K562 (cell line): ENCODE data around the gene NDUFA3. TPM values are rescaled to one million over a fixed set of nuclear protein-coding genes. Genes with fewer than 3 reads are reported as not detected.

Source experiments
- ATAC-seq: fragments of 200-7000 bp; cut with Tn5 transposase; 3 replicates; pipeline ENCODE4 v1.9.1; 2020; ENCODE audit warnings: moderate library complexity
- BruUV-seq: library from RNA; stranded (reverse); fragments of 400-500 nt; replicated peaks from 2 replicates; lab custom pipeline; 2021; lab: Mats Ljungman, UMichigan
- CTCF ChIA-PET: fragments of 300-600 bp; formaldehyde crosslinking; extraction: SDS; loops from one replicate; lab custom pipeline; 2021; ENCODE audit warnings: low intra/inter-chr PET ratio; lab: Yijun Ruan, JAX
- POLR2A ChIA-PET: fragments of 300-600, 350-650 bp; sonication (Branson Sonifier 250); formaldehyde crosslinking; extraction: SDS; loops from one replicate; lab custom pipeline; 2021; ENCODE audit warnings: antibody characterized with exemption, inconsistent platforms; lab: Yijun Ruan, JAX
- DNase-seq, 4 experiments: peaks; one replicate each; pipeline versions ENCODE4 v3.0.0 to v3.0.0-alpha.2; 2011 to 2018; ENCODE audit warnings: low spot score in 3 of 4, mixed read lengths in 3 of 4; ENCODE audit errors: extremely low read depth in 1 of 4
- FAIRE-seq: peaks from 2 replicates; lab custom pipeline; 2011; peaks lifted over from hg19 to GRCh38; lab: Jason Lieb, UNC
- H2AFZ ChIP-seq: 2 replicates; pipeline ENCODE4 v1.6.0; 2011; ENCODE audit warnings: low read depth, low read length, control low read depth, inconsistent platforms
- H3K27ac ChIP-seq: fragments of 200-600 bp; 3 replicates; pipeline ENCODE4 v1.8.0; 2011; ENCODE audit warnings: low read depth, mild to moderate bottlenecking, control low read depth, inconsistent platforms, low read length, moderate library complexity, mixed read lengths; ENCODE audit errors: extremely low read depth
- H3K27me3 ChIP-seq, 2 experiments: fragments of 300-600 bp in 1 of 2; 2 replicates in 1 of 2; 3 replicates in 1 of 2; pipeline versions ENCODE4 v1.6.0 to v1.8.0; 2011; ENCODE audit warnings: inconsistent platforms in 2 of 2, low read length in 2 of 2, mild to moderate bottlenecking in 1 of 2, mixed read lengths in 1 of 2, moderate library complexity in 1 of 2; ENCODE audit not compliant: control insufficient read depth in 2 of 2, insufficient read depth in 2 of 2
- H3K36me3 ChIP-seq: fragments of 300-600 bp; 3 replicates; pipeline ENCODE4 v1.8.0; 2011; ENCODE audit warnings: mild to moderate bottlenecking, low read length, inconsistent platforms; ENCODE audit not compliant: control insufficient read depth, insufficient read depth
- H3K4me1 ChIP-seq, 2 experiments: fragments of 200-600 bp in 1 of 2; replicated peaks in 1 of 2; 2 replicates in 1 of 2; 3 replicates in 1 of 2; pipeline versions ENCODE4 v1.5.1 to v1.8.0; 2011; ENCODE audit warnings: inconsistent platforms in 2 of 2, low read length in 2 of 2, mild to moderate bottlenecking in 1 of 2, mixed read lengths in 1 of 2, moderate library complexity in 1 of 2; ENCODE audit not compliant: control insufficient read depth in 2 of 2, insufficient read depth in 2 of 2
- H3K4me2 ChIP-seq: 2 replicates; pipeline ENCODE4 v1.6.1; 2011; ENCODE audit warnings: low read length, control low read depth, inconsistent platforms, mixed read lengths; ENCODE audit not compliant: insufficient read depth
- H3K4me3 ChIP-seq: fragments of 200-600 bp; sonication (generic), shearing (Covaris generic); 2 replicates; pipeline ENCODE4 v1.5.1; 2016; ENCODE audit warnings: control low read depth, inconsistent platforms
- H3K79me2 ChIP-seq: fragments of 200-600 bp; 3 replicates; pipeline ENCODE4 v1.8.0; 2011; ENCODE audit warnings: low read length, inconsistent platforms; ENCODE audit not compliant: control insufficient read depth, insufficient read depth
- H3K9ac ChIP-seq, 2 experiments: 2 replicates each; pipeline versions ENCODE4 v1.6.0 to v1.6.1; 2011; ENCODE audit warnings: low read depth in 2 of 2, low read length in 2 of 2, control low read depth in 1 of 2, inconsistent platforms in 1 of 2, mild to moderate bottlenecking in 1 of 2, mixed read lengths in 1 of 2; ENCODE audit not compliant: insufficient read depth in 1 of 2
- H3K9me1 ChIP-seq: one replicate; pipeline ENCODE4 v1.6.0; 2011; ENCODE audit warnings: inconsistent platforms, mild to moderate bottlenecking, low read length, moderate library complexity; ENCODE audit not compliant: control insufficient read depth, insufficient read depth
- H3K9me3 ChIP-seq: replicated peaks from 2 replicates; pipeline ENCODE4 v1.5.1; 2011; ENCODE audit warnings: low read depth, low read length, inconsistent platforms; ENCODE audit not compliant: control insufficient read depth, insufficient read depth
- H4K20me1 ChIP-seq: replicated peaks from 2 replicates; pipeline ENCODE4 v1.6.1; 2011; ENCODE audit warnings: low read length, inconsistent platforms, mixed read lengths; ENCODE audit not compliant: control insufficient read depth, insufficient read depth
- CHCHD3 ChIP-seq: fragments of 250-450 bp; sonication (Bioruptor Pico); IDR thresholded peaks from 2 replicates; pipeline ENCODE4 v2.1.2; 2022; ENCODE audit warnings: mild to moderate bottlenecking
- CHD1 ChIP-seq: fragments of 200-600 bp; sonication (generic); IDR thresholded peaks from one replicate; pipeline ENCODE4 v1.6.1; 2012; ENCODE audit warnings: mild to moderate bottlenecking, moderate library complexity, low read length, inconsistent platforms
- GABPB1 ChIP-seq: sonication (generic); formaldehyde crosslinking; IDR thresholded peaks from 2 replicates; pipeline ENCODE4 v1.8.0; 2022; ENCODE audit warnings: mild to moderate bottlenecking, missing genetic modification reagents
- MNT ChIP-seq, 2 experiments: fragments of 450-650 bp; conservative IDR thresholded peaks; 2 replicates each; pipeline ENCODE4 v1.6.1; 2017; ENCODE audit warnings: mild to moderate bottlenecking in 2 of 2, moderate library complexity in 2 of 2
- MXD1 ChIP-seq: fragments of 250-450 bp; sonication (Bioruptor Pico); IDR thresholded peaks from 2 replicates; pipeline ENCODE4 v1.8.0; 2021; ENCODE audit warnings: borderline replicate concordance, mild to moderate bottlenecking, moderate library complexity; ENCODE audit not compliant: poor library complexity, severe bottlenecking
- NKRF ChIP-seq: fragments of 450-650 bp; IDR thresholded peaks from 2 replicates; pipeline ENCODE4 v1.6.1; 2016; ENCODE audit warnings: borderline replicate concordance
- OTX1 ChIP-seq: fragments of 450-650 bp; formaldehyde crosslinking; IDR thresholded peaks from 2 replicates; pipeline ENCODE4 v1.4.0; 2022; ENCODE audit warnings: mild to moderate bottlenecking
- RBM34 ChIP-seq: fragments of 200-400 bp; formaldehyde crosslinking; IDR thresholded peaks from 2 replicates; pipeline ENCODE4 v1.6.1; 2018; ENCODE audit warnings: low read length, borderline replicate concordance; ENCODE audit not compliant: insufficient read depth
- RFX7 ChIP-seq: fragments of 250-450 bp; sonication (Bioruptor Pico); IDR thresholded peaks from 2 replicates; pipeline ENCODE4 v1.5.1; 2021; ENCODE audit warnings: mild to moderate bottlenecking
- SMARCB1 ChIP-seq: IDR thresholded peaks from 2 replicates; pipeline ENCODE4 v1.6.1; 2011; ENCODE audit warnings: improper control_type of control experiment, low read depth; ENCODE audit not compliant: insufficient read length
- THAP7 ChIP-seq: fragments of 250-450 bp; sonication (Bioruptor Pico); IDR thresholded peaks from 2 replicates; pipeline ENCODE4 v1.5.0; 2021
- ZNF175 ChIP-seq: fragments of 200-800 bp; sonication (Bioruptor generic); IDR thresholded peaks from 2 replicates; pipeline ENCODE4 v1.6.1; 2016; ENCODE audit warnings: low read depth, mild to moderate bottlenecking, missing genetic modification characterization, missing compliant biosample characterization
- ZSCAN29 ChIP-seq: fragments of 450-650 bp; IDR thresholded peaks from 2 replicates; pipeline ENCODE4 v1.6.1; 2017
- whole genome bisulfite sequencing: fragments of 100-300 bp; shearing (Covaris generic); methylation state at CpG from one replicate; pipeline ENCODE4 v1.1.6; 2016; ENCODE audit warnings: low coverage, mixed read lengths; ENCODE audit not compliant: insufficient coverage; ENCODE audit errors: missing lambda C conversion rate; 5-methylcytosine and 5-hydroxymethylcytosine counted together
- in situ Hi-C: fragments of 300-500 bp; cut with MboI; formaldehyde crosslinking; loops from 4 replicates; pipeline ENCODE4 v1.15.0; 2018; ENCODE audit warnings: inconsistent platforms, mixed read lengths
- intact Hi-C: fragments of 100-400 bp; cut with micrococcal nuclease; formaldehyde crosslinking; loops from 2 replicates; pipeline ENCODE4 v1.14.2; 2022
- polyA plus RNA-seq, 8 experiments: library from polyadenylated mRNA; depleted of rRNA in 4 of 8; stranded (reverse) in 5 of 8; unstranded in 3 of 8; fragments of >200 nt; fragmentation: Nextera tagmentation in 2 of 8; fragmentation: Illumina TruSeq in 1 of 8; extraction: Ambion mirVana in 2 of 8; extraction: Trizol in 1 of 8; gene quantifications; 2 replicates each; pipeline versions ENCODE4 v1.2.1 to v1.2.3, GENCODE V29; 2011 to 2014; ENCODE audit warnings: inconsistent platforms in 1 of 8, missing spikeins in 1 of 8
- total RNA-seq, 7 experiments: library from RNA; depleted of rRNA in 6 of 7; stranded (reverse); fragments of >200 nt in 6 of 7; fragmentation: Illumina TruSeq in 2 of 7; extraction: Trizol in 2 of 7; gene quantifications; 2 replicates each; pipeline versions ENCODE4 v1.2.1 to v1.2.3, GENCODE V29; 2011 to 2021; ENCODE audit warnings: low replicate concordance in 1 of 7

The NDUFA3 gene
- total and polyA plus RNA-seq, 9 of the 15 experiments (the other 6 are each of a cell fraction or from before 2014, with no cell fraction given) = 39.2 to 279 (median 138) TPM

GRCh38 chr19:54105796-54106195 lies 3.1 kb downstream of the NDUFA3 start:
- intact Hi-C loops = no loop called here
- TF ChIP-seq GABPB1 (no peak), CHD1 (no peak), THAP7 (no peak), RBM34 (no peak), MXD1 (CRISPR knock-in tag) (no peak), MNT (conservative IDR thresholded peaks at IDR 0.05) (no peak), CHCHD3 (no peak), SMARCB1 (no peak), NKRF (no peak), ZNF175 (CRISPR knock-in tag) (no peak), OTX1 (no peak), ZSCAN29 (no peak), RFX7 (CRISPR knock-in tag) (no peak)
- peaks cover 24% of the 10 kb centered on the region for H3K79me2 ChIP-seq
- POLR2A ChIA-PET = no interaction called here
- peaks cover 3% of the 10 kb centered on the region; the same call in 1 of the 2 replicates for H4K20me1 ChIP-seq
- ATAC-seq = no peak
- no peaks in the 10 kb centered on the region for H3K9me3 ChIP-seq
- no TSS peak for BruUV-seq
- FAIRE-seq = no peak
- no peaks in the 10 kb centered on the region for H3K27me3 ChIP-seq
- in situ Hi-C loops = no loop called here
- no peak overlapping the region for H3K27ac ChIP-seq
- WGBS = 87% methylated on average over 10 of the region's 10 CpGs
- no peak overlapping the region for H3K4me3 ChIP-seq
- H3K9ac ChIP-seq = no peak overlapping the region
- no peaks in the 10 kb centered on the region for H3K9me1 ChIP-seq
- peaks cover 0 to 31% of the 10 kb centered on the region in 2 experiments; a peak in 3 of 5 replicates for H3K4me1 ChIP-seq
- CTCF ChIA-PET = no interaction called here
- no peak overlapping the region for H2AFZ ChIP-seq
- H3K4me2 ChIP-seq = no peak overlapping the region
- peaks cover 63% of the 10 kb centered on the region; the same call in 2 of the 3 replicates for H3K36me3 ChIP-seq
- DNase-seq = peak in 2 of 4 experiments; percentile 5 to 13
